ENCODE data around the gene CHTF8. TPM values are rescaled to one million over a fixed set of nuclear protein-coding genes. Genes with fewer than 3 reads are reported as not detected.

Gene CHTF8
- total RNA-seq, 1 experiment from 2014 or later = 70.5 TPM

DNA sequence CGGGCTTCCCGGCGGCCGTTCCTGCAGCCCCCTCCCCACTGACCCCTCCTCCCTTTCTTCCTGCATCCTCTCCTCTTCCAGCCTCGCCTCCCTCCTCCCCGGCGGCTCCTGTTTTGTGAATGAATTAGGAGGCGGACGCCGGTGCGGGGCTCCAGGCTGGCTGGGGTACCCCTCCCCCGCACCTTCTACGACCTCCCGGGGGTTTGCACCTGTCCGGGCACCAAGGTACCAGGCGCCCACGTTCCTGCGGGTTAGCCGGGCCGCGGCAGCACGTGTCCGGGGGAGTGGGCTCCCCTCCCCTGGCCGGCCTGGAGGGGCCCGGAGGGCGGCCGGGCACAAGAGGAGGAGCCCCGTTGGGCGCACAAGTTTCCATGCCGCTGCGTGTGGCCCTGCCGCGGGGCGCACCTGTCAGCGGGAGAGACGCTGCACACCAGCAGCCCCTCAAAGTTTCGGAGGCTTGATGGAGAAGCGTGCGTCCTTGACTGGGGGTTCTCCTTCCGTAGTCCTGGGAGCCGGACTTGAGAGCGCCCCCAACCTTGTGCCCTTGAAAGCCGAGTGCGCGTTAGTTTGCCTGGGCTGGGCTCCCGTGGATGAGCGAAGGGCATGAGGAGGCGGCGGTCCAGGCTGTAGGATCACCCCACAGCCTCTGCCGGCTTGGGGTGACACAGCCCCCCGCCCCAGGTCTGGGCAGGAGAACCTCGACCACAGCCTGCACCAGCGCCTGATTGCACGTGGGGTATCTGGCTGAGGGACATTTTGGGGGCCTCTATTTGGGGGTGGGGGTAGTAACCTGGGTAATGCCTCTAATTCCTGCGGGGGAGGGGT, 25.7 kb downstream of the CHTF8 start:
- DNase-seq (ENCODE audit: low read depth, low spot score) = no peak
- in situ Hi-C loops (cut with HindIII; ENCODE audit: low pct_unique_long_range_greater_than_20kb, low sequenced_read_pairs) = no loop called here

DNA sequence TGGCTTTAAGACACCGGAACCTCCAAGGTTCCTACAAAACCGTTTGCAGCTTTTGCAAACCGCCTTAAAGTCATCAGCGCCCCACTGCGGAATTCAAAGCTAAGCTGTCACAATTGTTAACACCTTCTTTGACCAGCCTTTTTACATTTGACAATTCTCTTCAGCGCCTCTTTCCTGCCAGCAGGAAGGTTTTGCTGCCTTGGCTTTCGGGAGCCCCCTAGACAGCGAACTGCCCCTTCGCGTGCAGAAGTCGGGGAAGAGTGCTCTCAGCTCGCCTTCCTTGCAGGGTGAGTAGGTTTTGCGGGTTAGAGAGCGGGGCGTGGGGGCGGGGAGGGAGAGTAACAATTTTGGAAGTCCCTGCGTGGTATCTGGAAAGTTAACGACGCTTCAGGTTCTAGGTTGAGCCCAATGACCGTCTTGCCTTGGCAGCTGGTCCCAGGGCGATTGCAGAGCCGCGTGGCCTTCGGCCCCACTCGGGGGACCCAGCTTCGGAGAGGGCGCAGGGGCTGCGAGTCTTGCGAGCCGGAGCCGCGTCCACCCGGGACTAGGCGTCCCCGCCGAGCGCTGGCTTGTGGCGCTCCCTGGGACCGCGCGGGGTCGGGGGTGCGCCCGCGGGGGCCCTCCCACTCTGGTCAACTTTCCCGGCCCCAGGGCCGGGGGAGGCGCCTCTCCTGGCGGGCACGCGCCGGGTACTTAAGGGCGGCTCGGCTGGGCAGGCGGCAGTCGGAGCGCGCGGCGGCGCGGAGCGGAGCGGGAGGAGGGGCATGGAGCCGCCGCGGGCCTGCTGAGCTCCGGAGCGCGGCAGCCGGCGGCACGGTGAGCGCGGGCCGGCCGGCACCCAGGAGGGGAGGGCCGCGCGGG, 26.7 kb downstream of the CHTF8 start, which contains the start of gene HAS3:
HAS3 (plus strand) TSS at position 153 of the 861 bp plus-strand sequence. CDS start 3,743 bp downstream, outside the sequence.
- in situ Hi-C loops (cut with HindIII; ENCODE audit: low pct_unique_long_range_greater_than_20kb, low sequenced_read_pairs) = no loop called here
- DNase-seq (ENCODE audit: low read depth, low spot score) = peak; percentile 50

DNA sequence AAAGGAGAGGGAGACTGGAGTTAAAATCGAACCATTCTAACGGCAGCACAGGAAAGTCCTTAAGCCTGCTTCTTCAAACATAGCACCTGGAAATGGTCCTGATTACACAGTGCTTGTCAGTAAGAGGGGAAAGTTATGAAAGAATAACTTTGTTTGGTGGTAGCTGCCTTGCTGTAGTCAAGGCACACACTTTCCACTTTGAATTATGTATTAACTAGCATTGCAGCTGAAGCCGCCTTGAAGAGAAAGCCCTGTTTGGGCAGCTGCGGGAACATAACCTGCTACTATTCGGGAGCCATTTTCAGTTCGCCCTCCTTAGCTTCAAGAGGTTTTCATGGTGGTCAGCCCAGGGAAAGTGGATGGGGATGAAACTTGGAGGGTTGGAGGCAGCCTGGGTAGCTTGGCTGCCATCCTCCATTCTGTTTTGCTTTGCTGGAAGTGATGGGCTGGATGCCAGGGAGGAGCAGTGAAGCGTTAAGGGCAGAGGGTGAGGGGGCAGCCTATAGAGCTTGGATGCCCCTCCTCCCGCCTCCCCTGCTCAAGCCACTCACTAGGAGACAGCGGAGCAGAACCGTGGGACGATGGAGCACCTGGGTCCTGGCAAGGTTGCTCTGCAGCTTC, 32.2 kb downstream of the CHTF8 start:
- no peak for DNase-seq (ENCODE audit: low read depth, low spot score)
- in situ Hi-C loops (cut with HindIII; ENCODE audit: low pct_unique_long_range_greater_than_20kb, low sequenced_read_pairs) = no loop called here

DNA sequence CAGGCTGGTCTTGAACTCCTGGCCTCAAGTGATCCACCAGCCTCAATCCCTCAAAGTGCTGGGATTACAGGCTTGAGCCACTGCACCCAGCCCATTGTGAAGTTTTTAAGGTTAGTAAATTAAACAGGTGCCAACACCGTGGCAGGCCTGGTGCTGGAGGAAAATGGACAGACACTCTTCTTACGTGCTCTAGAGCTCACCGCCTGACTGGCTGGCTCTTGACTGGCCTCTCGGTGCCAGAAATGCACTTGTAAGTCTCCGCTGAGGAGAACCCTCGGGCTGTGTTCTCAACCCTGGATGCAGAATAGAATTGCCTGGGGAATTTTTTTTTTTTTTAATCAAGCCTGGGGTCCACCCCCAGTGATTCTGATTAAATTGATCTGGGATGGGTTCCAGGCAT, 37.2 kb downstream of the CHTF8 start:
- in situ Hi-C loops (cut with HindIII; ENCODE audit: low pct_unique_long_range_greater_than_20kb, low sequenced_read_pairs) = no loop called here
- no peak for DNase-seq (ENCODE audit: low read depth, low spot score)

DNA sequence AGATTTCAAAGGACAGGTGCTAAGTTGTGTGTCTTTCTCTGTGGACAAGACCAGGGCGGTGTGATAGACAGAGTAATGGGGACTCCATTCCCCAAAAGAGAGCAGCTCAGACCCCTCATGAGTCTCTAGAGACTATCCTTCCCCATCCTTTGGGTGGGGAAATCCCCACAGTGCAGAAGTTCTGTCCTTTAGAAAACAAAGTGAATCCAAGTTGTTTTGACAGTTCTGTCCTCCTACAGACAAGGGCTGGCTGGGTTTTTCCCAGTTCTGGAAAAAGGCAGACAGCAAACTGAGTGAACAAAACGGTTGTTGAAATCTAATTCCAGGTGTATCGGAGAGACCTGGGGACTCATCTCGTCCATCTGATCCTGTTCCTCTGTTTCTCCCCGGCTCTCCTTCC, 37.9 kb downstream of the CHTF8 start:
- in situ Hi-C loops (cut with HindIII; ENCODE audit: low pct_unique_long_range_greater_than_20kb, low sequenced_read_pairs) = no loop called here
- no peak for DNase-seq (ENCODE audit: low read depth, low spot score)

DNA sequence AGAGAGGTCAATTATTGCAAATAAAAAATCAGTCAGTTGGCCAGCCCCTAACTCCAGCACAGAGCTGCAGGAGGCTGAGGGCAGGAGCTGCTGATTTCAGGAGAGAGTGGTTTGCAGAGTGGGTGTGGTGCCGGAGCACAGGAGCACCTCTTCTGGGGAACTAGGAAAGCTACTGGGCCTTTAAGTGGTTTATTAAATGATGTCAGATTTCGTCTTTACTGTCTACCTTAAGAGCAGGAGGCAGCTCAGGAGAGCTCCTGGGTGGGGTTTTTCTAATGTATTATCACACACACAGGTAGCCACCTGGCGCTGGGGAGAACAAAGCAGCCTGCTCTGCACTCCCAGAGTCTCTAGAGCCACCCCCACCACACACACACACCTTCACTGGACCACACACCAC, 38.4 kb downstream of the CHTF8 start:
- DNase-seq (ENCODE audit: low read depth, low spot score) = no peak
- in situ Hi-C loops (cut with HindIII; ENCODE audit: low pct_unique_long_range_greater_than_20kb, low sequenced_read_pairs) = no loop called here

DNA sequence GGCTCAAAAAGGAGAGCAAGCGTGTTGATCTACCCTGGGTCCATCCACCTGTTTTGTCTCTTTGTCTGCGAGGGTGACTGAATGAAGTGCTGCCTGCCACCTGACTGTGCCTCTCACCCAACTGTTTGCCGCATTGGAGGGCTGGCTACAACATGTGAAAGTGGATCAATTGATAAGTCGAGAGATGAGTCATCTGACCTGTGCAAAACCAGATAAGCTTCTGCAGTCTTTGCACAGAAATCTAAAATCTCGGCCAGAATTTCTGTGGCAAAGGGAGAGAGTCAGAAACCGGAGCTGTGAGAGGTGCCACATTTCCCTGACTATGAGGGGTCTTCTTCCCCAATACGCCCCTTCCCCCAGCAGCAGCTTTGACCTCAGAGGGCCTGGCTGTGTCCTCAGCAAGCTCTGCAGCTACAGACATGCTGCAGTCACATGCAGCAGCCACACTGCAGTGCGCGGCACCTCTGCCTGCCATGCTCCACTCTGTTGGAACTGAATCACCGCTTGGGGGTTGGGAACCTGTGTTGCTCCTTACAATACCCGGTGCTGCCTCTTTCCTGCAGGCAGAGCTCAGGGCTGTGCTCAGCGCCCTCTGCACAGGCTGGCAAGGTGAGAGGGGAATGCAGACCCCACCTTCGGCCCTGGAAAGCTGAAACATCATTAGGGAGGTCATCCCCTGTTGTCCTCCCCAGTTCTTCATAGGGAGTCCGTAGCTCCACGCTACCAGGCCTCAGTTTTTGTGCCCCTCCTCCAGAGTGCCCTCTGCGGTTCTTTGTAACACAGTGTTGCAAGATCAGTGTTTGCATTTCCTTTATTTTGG, 43.1 kb downstream of the CHTF8 start:
- DNase-seq (ENCODE audit: low read depth, low spot score) = no peak

DNA sequence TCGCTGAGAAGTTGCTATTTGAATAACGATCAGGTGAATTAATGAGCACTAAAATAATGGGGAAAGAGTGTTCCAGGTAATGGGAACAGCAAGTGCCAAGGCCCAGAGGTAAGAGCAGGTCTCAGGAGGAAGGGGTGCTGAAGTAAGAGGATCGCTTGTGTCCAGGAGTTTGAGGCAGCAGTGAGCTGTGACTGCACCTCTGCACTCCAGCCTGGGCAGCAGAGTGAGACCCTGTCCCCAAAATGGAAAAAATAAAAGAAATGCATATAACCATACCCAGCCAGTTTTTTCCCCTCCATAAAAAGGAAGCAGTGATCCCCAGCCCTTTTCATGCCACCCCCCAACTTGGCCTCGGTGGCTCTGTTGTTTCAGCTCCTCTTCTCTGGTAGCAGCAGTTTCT, 43.7 kb downstream of the CHTF8 start:
- no peak for DNase-seq (ENCODE audit: low read depth, low spot score)
- in situ Hi-C loops (cut with HindIII; ENCODE audit: low pct_unique_long_range_greater_than_20kb, low sequenced_read_pairs) = no loop called here

More for the DNA sequence above, 43.1 kb downstream of the CHTF8 start:
- in situ Hi-C loops (cut with HindIII; ENCODE audit: low pct_unique_long_range_greater_than_20kb, low sequenced_read_pairs) = no loop called here

DNA sequence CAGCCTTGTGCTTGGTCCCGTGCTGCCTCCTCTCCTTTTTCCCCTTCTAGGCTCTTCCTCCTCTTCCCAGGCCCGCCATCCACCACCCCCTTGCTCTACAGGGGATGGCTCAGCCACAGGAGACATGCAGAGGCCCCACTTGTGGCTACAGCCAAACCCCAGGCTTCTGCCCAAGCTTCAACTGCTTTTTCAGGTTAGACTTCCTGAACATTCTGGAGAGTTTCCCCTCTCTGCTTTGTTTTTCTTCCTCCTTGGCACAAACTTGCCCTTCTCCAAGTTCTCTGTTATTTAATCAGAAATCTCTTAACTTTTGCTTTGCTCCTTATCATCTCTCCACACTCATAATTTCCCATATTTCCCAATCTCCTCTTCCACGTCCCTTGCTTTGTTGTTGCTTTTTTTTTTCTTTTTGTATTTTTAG, 45.2 kb downstream of the CHTF8 start:
- in situ Hi-C loops (cut with HindIII; ENCODE audit: low pct_unique_long_range_greater_than_20kb, low sequenced_read_pairs) = no loop called here
- no peak for DNase-seq (ENCODE audit: low read depth, low spot score)

DNA sequence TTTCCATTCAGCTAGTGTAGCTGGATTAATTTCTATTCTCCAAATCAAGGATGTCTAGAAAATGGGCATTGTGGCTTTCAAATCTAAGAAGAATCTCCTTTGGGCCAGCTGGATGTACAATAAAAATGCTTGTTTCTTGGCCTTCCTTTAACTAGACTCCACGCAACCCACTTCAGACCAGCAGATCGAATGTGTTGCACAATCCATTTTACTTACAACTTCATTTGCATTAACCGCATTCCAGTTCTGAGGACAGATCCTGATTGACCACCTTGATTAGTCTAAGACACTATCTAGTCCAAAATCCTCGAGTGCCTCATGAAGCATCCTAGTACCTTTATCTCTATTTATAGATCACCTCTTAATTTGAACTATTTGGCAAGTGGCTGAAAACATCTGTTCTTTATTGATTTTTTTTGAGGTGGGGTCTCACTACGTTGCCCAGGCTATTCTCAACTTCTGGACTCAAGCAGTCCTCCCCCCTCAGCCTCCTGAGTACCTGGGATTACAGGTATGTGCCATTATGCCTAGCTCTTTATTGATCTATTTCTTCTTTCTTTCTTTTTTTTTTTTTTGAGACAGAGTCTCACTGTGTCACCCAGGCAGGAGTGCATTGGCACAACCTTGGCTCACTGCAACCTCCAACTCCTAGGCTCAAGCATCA, 47.2 kb downstream of the CHTF8 start:
- in situ Hi-C loops (cut with HindIII; ENCODE audit: low pct_unique_long_range_greater_than_20kb, low sequenced_read_pairs) = no loop called here
- DNase-seq (ENCODE audit: low read depth, low spot score) = no peak

DNA sequence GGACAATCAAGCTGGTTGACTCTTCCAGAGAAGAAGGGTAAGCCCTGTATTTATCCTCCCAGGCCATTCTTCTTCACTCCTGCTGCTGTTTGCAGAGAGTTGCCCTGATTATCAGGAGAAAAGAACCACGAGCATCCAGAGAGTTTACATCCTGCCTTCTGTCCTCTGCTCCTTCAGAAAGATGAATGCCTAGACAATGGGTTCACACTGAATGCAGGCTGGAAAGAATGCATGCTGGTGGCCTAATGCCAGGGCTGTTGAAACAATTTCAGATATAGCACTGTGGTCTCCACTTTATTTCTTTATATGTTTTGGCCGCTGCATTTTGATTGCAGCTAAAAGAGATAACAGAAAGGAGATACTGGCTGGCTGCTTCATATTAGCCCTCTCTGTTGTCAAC, 48.1 kb downstream of the CHTF8 start:
- DNase-seq (ENCODE audit: low read depth, low spot score) = no peak
- in situ Hi-C loops (cut with HindIII; ENCODE audit: low pct_unique_long_range_greater_than_20kb, low sequenced_read_pairs) = no loop called here

DNA sequence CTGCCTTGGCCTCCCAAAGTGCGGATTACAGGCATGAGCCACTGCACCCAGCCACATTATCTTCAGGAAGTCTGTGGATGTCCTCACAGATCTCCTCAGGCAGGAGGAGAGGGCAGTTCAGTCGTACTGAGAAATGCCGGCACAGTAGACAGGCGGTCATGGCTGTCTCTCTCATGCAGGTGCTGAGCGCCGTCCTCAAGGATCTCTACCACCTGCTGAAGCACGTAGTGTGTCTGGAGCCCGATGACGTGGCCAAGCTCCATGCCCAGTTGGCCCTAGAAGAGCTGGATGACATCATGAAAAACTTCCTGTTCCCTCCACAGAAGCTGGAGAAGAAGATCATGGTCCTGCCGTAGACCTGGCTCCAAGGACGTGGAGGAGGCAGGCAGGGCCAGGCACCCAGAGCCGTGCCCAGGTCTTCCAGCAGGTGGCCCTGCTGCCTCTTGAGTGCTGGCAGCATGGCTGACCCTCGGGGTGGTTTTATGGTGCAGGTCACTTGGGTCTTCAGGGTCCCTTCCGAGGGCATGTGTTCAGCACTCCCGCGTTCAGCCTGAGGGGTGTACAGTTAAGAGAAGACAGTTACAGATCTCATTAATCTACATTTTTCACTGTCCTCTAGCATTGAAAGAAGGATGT, 49.0 kb downstream of the CHTF8 start:
- in situ Hi-C loops (cut with HindIII; ENCODE audit: low pct_unique_long_range_greater_than_20kb, low sequenced_read_pairs) = no loop called here
- DNase-seq (ENCODE audit: low read depth, low spot score) = no peak

DNA sequence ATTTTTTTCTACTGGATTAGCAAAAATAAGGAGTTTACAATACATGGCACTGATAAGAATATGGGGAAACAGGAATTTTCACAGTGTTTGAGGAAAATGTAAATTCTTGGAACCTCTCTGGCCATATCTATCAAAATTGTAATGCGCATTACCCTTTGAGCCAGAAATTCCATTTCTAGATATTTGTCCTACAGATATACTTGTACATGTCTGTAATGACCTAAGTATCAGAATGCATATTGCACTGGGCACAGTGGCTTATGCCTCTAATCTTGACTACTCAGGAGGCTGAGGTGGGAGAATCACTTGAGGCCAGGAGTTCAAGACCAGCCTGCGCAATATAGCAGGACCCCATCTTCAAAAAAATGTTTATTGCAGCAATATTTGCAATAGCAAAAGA, 52.7 kb downstream of the CHTF8 start:
- no peak for DNase-seq (ENCODE audit: low read depth, low spot score)
- in situ Hi-C loops (cut with HindIII; ENCODE audit: low pct_unique_long_range_greater_than_20kb, low sequenced_read_pairs) = no loop called here

DNA sequence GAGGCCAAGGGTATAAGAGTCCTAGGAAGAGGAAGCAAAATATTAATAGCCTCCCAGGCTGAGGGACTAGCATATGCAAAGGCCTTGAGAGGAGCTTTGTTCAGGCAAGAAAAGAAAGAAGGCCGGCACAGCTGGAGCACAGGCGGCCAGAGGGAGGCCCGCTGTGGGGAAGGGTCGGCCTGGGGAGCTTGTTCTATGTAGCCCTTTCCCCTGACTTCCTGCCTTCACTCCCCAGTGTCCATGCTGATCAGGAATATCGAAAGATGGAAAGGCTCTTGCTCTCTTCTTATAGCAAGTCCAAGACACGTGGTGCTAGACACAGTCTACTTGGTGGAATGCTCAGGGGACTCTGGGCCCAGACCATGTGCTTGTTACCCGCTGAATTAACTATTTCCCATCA, 54.3 kb downstream of the CHTF8 start:
- in situ Hi-C loops (cut with HindIII; ENCODE audit: low pct_unique_long_range_greater_than_20kb, low sequenced_read_pairs) = no loop called here
- no peak for DNase-seq (ENCODE audit: low read depth, low spot score)

DNA sequence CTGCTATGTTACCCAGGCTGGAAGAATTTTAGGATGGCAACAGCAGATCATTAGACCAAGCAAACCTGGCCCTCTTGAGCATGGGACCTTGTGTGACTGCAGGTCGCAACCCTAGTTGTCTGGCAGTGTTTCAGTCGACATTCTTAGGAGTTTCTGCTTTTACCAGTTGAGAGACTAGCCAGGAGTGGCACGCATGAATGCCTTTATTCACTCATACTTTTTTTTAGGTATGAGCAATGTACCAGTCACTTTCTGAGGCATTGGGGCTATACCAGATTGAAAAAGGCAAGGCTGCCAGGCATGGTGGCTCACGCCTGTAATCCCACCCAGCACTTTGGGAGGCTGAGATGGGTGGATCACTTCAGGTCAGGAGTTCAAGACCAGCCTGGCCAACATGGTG, 55.1 kb downstream of the CHTF8 start:
- no peak for DNase-seq (ENCODE audit: low read depth, low spot score)

DNA sequence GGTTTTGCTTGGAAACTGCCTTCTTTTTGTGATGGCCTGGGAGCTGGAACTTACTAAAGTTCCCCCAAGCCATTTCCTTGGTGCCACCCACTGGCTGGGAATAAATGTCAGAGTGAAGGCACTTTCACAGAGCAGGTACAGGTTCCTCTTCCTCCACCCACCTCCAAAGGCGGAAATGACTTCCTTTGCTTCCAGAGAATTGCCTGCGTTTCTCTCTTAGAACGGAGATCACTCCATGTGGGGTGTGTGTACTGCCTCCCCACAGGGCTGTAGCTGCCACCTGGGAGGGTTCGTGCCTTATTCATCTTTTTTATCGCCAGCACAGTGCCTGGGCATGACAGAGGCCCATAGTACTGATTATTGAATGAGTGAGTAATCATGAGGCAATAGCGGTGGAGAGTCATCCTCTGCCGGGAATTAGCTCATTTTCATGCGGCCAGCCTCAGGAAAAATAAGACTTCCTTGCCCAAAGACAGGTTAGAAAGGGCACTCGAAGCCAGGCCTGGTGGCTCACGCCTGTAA, 59.1 kb downstream of the CHTF8 start:
- DNase-seq (ENCODE audit: low read depth, low spot score) = peak; percentile 17
- in situ Hi-C loops (cut with HindIII; ENCODE audit: low pct_unique_long_range_greater_than_20kb, low sequenced_read_pairs) = no loop called here

More for the DNA sequence above, 55.1 kb downstream of the CHTF8 start:
- in situ Hi-C loops (cut with HindIII; ENCODE audit: low pct_unique_long_range_greater_than_20kb, low sequenced_read_pairs) = no loop called here
